GM18861 (cell line): Measurements from ENCODE around the gene CUL9.

Experiments
- ATAC-seq: cut with Tn5 transposase; IDR thresholded peaks from one replicate; pipeline ENCODE4 v1.9.1; 2021; ENCODE audit not compliant: unreplicated experiment

Gene CUL9

DNA sequence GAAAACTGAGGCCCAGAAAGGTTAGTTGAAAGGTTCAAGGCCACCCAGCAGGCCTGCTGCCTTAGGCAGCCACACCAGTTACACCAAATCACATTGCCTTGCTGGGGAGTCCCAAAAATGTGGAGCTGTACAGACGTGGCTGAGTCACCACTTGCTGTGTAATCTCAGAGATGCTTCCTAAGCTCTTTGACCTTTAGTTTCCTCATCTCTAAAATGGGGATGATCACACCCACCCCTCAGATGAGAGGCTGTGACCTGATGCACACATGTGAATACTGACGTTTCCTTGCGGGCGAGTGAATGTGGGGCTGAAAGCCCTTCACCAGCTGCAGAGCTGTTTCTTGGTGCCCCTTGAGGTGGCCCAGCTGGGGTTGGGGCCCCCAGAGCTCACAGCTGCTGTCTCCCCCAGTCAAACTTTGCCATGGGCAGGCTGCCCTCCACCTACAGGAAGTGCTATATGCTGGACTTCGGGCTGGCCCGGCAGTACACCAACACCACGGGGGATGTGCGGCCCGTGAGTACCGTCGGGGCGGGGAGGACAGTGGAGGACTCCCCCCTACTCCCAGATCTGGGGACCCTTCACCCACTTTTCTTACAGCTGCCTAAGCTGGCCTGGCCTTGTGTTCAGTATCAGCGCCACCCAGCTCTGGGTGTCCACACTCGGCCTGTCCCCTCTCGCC is 72.3 kb downstream of the CUL9 start:
- ATAC-seq, result no peak

DNA sequence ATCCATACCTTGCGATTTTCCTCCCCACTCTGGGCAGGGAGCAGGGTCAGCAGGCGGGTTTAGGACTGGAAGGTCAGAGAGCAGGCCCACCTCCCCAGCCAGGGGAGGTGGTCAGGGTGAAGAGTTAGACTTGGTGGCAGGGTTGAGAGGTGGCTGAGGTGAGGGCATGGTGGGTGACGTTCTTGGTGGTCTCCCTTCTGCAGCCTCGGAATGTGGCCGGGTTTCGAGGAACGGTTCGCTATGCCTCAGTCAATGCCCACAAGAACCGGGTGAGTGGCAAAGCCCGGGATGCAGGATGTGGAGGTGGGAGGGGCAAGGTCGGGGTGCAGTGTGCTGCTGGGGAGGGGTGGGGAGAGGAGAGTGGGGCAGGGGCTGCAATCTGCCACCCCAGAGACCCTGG is 72.8 kb downstream of the CUL9 start:
- no peak for ATAC-seq

DNA sequence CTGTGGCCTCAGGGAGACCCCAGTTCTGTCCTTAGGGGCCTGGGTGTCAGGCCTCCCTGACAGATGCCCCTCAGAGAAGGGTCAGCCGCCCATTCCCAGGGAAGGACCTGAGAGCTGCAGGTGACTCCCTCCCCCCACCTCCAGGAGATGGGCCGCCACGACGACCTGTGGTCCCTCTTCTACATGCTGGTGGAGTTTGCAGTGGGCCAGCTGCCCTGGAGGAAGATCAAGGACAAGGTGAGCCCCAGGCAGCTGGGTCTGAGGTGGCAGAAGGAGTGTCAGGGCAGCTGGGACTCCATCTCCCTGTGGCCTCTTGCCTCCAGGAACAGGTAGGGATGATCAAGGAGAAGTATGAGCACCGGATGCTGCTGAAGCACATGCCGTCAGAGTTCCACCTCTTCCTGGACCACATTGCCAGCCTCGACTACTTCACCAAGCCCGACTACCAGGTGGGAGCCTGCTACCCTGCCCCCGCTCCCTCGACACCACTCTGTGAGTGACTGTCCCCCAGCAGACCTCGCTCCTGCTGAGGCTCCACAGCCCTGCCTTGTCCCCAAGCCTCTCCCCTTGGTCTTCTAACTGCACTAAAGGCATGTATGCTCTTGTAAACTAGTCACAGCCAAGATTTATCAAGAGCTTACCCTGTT is 73.5 kb downstream of the CUL9 start:
- ATAC-seq, result no peak

DNA sequence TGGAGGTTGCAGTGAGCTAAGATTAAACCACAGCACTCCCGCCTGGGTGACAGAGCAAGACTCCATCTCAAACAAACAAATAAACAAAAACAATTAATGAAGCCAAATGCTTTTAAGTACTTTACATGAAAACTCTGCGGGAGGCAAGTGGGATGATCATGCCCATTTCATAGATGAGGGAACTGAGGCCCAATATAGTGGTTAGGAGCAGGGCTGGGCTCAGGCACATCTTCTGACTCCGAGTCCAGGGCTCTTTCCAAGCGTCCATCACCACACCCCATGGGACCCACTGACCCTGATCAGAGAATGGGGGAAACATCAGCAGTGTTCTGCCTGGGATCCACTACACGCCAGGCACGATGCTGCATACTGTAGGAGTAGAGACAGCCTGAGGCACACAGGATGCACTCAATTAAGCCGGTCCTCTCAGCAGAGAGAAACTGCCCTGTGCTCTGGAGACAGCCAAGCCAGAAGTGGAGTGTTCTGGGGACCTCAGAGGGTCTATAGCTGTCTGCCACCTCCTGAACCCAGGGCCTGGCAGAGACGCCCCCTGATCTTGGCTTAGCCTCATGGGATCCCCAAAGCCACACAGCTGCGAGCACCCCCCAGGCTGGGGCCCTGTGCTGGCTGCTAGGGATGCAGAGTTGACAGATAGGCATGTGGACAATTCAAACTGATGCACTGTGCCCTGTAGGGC is 74.8 kb downstream of the CUL9 start:
- no peak for ATAC-seq

DNA sequence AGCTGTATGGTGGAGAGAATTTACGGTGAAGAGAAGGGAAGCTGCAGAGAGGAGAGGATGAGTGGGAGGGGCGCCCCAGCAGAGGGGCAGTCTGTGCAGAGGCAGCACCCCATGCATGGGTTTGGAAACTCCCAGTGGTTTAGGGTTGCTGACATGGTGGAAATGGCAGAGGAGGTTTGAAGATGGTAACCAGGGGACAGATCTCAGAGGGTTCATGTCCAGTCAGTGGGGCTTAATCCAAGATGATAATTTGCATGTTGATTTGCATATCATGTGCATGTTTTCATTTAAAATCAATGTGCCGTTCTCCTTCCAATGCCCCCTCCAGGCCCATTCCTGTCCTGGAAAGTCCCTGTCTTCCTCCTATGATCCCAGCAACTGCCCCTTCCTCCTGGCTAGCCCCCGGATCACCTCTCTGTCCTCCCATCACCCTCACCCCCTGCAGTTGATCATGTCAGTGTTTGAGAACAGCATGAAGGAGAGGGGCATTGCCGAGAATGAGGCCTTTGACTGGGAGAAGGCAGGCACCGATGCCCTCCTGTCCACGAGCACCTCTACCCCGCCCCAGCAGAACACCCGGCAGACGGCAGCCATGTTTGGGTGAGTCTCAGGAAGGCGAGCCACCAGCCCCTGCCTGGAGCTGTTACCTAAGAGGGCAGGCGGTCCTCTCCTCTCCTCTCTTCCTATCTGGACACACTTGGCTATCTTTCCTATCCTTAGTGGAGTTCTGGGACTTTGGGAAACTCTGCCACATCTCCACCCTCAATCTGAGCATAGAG is 75.6 kb downstream of the CUL9 start:
- ATAC-seq, result no peak

DNA sequence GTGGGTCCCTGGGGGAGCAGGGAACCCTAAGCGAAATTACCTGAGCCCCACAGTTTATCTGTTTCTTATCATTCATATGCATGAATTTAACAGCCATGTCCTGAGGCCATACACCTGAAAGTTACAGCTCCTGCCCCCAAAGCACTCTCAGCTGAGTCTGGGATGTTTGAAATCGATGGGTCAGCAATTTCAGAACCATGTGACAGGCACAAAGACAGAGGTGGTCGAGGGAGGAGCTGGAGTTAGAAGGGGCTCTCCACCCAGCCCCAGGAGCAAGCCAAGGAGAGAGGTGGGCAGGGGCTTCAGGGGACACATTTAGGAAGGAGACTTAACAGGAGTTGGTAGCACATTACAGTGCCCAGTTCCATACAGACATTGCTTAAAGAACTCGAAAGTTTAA is 76.2 kb downstream of the CUL9 start:
- ATAC-seq, result no peak

DNA sequence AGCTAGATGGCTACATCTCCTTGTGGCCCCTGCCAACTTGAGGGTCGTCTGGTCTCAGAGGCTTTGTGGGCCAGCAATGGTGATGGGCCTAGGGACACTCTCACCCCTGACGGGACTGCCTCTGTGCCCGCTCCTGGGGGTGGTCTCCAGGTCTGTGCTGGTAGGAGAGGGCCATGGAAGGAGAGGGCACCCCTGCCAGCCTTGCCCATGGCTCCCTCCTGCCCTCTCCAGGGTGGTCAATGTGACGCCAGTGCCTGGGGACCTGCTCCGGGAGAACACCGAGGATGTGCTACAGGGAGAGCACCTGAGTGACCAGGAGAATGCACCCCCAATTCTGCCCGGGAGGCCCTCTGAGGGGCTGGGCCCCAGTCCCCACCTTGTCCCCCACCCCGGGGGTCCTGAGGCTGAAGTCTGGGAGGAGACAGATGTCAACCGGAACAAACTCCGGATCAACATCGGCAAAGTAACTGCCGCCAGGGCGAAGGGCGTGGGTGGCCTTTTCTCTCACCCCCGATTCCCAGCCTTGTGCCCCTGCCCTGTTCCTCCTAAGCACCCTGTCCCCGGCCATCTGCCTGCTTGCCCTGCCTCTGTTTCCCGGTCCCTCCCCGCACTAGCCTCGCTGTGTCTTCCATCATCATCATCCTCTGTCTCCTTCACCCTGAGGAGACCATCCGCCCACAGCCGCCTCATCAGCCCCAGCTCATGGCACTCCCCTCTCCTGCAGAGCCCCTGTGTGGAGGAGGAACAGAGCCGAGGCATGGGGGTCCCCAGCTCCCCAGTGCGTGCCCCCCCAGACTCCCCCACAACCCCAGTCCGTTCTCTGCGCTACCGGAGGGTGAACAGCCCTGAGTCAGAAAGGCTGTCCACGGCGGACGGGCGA is 77.1 kb downstream of the CUL9 start:
- no peak for ATAC-seq

DNA sequence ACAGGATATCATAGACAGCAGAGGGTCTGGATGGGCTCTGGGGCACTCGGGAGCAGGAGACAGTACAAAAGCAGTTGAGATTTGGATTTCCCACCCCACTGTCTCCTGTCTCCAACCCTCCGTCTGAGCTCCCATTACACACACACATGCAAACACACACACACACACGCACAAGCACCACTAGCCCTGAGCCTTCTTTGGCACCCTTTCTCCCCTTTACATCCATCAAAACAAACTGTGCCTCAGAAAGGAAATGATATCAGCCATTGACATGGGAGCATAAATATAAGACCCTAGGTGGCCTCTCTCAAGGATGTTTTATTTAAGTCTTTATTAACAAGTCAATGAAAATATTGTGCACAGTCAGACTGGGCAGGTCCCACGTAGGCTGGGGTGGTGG is 78.8 kb downstream of the CUL9 start:
- no peak for ATAC-seq

DNA sequence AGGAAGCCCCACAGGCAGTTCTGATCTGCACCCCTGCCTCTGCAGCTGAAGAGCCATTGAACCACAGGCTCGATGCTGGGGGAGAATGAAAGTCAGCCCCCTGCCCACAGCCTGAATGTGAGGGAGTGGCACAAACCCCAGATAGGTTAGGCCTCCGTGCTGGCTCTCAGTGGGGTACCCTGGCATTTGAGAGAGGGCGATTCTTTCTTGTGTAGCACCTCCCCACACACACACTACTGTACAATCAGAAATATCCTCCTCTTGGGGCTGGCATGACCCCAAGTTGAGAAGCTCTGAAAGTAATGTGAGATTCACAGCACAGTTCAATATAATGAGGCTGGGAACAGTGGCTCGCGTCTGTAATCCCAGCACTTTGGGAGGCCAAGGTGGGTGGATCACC is 79.2 kb downstream of the CUL9 start:
- ATAC-seq, result no peak

DNA sequence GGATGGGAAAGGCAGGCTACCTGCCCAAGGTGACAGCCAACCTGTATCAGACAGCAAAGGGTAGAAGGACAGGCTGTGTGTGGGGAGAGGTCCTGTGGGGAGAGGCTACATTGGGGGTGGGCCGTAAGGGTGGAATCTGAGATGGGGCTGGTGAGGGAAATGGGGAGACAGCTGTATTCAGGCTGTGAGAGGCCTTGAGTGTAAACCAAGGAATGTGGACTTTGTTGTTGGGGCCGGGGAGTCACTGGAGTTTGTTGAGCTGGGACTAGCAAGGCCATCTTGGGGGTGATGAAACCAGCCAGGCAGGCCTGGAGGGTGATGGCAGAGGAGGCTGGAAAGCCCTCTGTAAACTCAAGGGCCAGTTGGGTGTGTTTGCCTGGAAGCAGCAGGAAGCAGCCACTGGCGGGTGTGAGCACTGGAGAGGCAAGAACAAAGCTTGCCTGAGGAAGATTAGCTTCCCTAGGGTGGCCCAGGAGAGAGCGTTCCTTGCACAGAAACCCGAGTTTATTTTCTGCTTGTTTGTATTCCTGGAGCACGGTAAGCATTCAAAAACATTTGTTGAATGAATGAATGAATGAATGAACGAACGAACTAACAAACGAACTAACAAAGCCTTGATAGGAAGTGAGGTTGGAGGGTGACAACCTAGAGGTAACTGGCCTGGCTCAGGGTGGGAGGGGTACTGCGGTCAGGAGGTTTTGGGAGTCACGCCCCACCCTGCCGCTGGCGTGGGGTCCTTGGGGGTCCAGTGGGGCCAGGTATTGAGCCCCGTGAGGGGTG is 80.2 kb downstream of the CUL9 start:
- ATAC-seq, result no peak

DNA sequence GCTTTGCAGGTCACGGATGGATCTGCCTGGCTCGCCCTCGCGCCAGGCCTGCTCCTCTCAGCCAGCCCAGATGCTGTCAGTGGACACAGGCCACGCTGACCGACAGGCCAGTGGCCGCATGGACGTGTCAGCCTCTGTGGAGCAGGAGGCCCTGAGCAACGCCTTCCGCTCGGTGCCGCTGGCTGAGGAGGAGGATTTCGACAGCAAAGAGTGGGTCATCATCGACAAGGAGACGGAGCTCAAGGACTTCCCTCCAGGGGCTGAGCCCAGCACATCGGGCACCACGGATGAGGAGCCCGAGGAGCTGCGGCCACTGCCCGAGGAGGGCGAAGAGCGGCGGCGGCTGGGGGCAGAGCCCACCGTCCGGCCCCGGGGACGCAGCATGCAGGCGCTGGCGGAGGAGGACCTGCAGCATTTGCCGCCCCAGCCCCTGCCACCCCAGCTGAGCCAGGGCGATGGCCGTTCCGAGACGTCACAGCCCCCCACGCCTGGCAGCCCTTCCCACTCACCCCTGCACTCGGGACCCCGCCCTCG is 80.9 kb downstream of the CUL9 start:
- ATAC-seq, result no peak

DNA sequence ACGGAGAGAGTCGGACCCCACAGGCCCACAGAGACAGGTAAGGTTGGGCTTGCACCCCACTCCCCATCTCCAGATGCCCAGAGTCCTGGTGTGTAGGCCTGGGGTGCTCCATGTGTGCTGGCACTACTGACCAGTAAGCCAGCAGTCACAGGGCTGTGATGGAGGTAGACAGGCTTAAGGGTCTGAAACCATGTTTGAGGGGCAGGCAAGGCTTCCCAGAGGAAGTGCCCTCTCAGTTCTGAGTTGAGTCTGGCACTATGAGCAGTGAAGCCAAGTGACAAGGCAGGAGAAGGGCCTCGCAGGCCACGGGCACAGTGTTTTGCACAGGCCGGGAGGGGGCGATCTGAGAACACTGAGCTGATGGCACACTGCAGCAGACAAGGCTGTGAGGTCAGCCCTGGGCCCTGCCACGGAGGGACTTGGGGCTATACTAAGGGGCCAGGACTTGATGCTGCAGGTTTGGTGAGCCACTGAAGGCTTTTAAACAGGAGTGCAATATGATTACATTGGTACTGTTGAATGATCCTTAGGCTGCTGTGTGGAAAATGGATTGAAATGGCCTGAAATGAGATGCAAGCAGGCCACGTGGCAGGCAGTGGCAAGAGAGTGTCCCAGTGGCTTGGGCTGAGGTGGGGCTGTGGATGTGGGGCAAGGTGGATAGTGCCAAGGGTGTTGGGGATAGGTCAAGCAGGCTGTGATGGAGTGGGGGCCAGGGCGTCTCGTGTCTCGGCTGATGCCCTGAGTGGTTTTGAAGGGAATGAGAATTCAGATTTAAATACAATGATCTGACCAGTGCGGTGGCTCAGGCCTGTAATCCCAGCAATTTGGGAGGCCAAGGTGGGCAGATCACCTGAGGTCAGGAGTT is 81.5 kb downstream of the CUL9 start:
- peak; percentile 49 for ATAC-seq

DNA sequence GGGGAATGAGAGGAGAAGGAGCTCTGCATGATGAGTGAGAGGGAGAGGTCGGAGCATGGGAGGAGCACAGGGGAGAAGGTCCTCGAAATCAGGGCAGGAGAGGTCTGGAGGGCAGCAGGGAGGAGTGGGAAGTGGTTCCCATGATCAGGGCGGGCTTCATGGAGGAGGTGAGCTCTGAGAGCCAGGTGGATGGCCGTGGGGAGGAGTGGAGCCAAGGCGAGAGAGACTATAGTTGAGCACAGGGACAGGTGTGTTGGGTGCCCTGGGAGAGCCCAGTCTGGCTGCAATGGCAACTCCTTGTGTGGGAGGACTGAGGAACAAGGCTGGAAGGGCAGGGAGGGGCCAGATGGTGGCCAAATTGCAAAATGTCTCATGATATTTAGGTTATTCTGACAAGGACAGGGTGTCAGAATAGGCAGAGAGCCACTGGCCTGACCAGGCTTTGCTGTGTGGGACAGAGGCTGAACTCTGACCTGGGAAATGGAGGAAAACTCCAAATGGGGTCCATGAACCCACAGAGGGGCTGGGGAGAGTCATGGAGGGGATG is 82.7 kb downstream of the CUL9 start:
- no peak for ATAC-seq

DNA sequence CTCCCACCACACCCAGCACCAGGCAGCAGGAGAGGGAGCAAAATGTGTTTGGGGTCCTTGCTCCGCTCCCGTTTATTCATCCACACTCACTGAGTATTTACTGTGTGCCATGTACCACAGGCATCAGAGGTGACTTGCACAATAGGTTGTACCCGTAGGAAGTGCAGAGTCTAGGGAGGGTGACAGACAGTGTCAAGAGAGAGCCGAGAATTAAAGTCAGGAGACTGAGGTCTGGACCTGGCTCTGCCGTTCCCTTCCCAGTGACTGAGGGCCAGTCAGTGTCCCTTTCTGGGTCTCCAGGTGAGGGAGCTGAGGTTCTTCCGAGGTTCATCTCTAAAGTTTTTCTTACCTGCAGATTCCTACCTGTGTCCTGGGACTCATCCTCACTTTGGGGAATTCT is 83.6 kb downstream of the CUL9 start:
- no peak for ATAC-seq

DNA sequence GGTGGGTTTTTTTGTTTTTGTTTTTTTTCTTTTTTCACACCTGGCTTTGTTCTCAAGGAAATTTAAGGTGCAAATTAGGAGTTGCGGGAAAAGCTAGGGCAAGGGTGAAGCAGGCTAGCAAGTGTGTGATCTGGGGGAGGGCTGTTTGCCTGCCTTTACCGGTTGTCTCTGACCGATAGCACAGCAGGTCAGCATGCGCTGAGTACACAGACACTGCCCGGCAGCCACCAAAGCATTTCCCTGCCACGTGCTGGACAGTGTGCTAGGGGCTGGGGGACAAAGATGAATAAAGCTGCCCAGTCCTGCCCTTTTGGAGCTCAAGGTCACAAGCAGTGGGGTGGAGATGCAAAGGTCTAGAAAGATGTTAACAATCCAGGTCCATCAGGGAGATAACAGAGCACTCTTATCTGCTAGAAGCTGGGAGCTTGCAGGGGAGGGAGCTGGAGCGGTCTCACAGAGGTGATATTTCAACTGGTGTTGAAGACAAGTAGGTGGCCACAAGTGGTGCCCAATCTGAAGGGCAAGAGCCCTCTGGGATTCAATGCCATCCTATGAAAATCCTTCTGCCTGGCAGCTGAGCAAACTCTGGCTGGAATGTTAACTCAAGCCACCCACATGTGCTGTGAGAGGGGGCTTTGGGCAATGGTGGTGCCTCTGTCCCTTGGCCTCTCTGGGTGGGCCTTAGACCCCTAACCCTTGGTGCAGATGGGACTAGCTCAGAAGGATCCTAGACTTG is 85.8 kb downstream of the CUL9 start:
- no peak for ATAC-seq

DNA sequence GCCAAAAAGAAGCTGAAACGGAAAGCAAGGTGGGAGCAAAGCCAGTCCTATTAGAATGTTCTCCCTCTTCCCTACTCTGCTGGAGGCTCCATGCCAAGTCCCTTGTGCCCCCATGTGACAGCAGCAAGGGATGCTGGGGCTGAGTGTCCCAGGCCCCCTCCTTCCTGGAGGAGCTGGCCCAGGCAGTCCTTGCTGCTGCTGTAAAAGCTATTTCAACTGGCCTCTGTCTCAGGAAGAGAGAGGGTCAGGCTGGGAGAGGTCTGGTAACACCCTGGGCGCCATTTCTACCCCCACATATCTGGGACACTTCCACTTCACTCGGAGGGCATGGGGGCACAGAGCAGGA is 86.3 kb downstream of the CUL9 start:
- no peak for ATAC-seq

DNA sequence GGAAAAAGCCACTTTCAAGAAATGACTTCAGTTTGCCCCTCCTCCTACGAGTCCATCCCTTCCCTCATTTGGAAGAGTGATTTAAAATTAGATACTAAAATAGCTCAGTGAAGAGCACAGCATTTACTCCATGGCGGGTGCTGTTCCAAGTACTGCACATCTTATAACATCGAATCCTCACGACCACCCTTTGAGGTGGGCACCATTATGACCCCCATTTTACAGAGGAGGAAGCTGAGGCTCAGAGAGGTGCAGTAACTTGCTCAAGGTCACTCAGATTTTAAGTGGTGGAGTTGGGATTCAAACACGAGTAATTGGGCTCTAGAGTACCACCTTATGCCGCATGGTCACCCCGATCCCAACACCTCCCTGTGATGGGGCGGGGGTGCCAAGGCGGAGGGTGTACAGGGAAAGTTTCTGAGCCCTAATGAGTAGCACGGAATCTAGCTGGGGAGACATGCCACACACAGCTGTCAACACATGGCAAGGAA is 86.8 kb downstream of the CUL9 start:
- no peak for ATAC-seq
